Activated CD8-positive, alpha-beta memory T cell treated with anti-CD3 and anti-CD28 coated beads, Interleukin-2, amount 10 ng/mL, durations not matched to agents 7 days and 5 days (primary cell): Measurements from ENCODE around the gene MAGIX. TPM values are rescaled to one million over a fixed set of nuclear protein-coding genes. Genes with fewer than 3 reads are reported as not detected.

Experiments used
- ATAC-seq: fragments of 150-1000 bp; cut with Tn5 transposase; one replicate; pipeline ENCODE4 v1.10.0; 2021; ENCODE audit warnings: moderate library complexity
- CTCF ChIA-PET: fragments of 350-600 bp; sonication (Branson Sonifier 250); formaldehyde crosslinking; loops from one replicate; lab custom pipeline; 2021; ENCODE audit warnings: antibody characterized with exemption; lab: Charles Lee
- DNase-seq: peaks from one replicate; pipeline ENCODE4 v3.0.0-alpha.2; 2020
- H3K27ac Mint-ChIP-seq: one replicate; pipeline ENCODE4 v1.8.0; 2021; ENCODE audit warnings: mild to moderate bottlenecking, mixed read lengths
- H3K27me3 Mint-ChIP-seq: one replicate; pipeline ENCODE4 v1.8.0; 2021; ENCODE audit warnings: mixed read lengths
- H3K36me3 Mint-ChIP-seq: one replicate; pipeline ENCODE4 v1.8.0; 2021; ENCODE audit warnings: mild to moderate bottlenecking, mixed read lengths
- H3K4me1 Mint-ChIP-seq: one replicate; pipeline ENCODE4 v1.8.0; 2021; ENCODE audit warnings: mixed read lengths
- H3K4me3 Mint-ChIP-seq: one replicate; pipeline ENCODE4 v1.8.0; 2021; ENCODE audit warnings: mild to moderate bottlenecking, moderate library complexity, mixed read lengths
- H3K9me3 Mint-ChIP-seq: one replicate; pipeline ENCODE4 v1.8.0; 2022; ENCODE audit warnings: low read depth, mixed read lengths
- total RNA-seq, 2 experiments: library from RNA; stranded (reverse); gene quantifications; one replicate each; pipeline ENCODE4 v1.2.3, GENCODE V29; 2021

MAGIX gene
- total RNA-seq, 2 experiments from 2014 or later: 1.1 to 2.0 TPM

- H3K36me3 Mint-ChIP-seq: peaks cover 1% of the 10 kb centered on the region
- DNase-seq: no peak
- peak; percentile 14 for ATAC-seq
- no peaks in the 10 kb centered on the region for H3K9me3 Mint-ChIP-seq
- CTCF ChIA-PET: interaction anchor here (0.9 to 4.5 kb wide), 4 partner anchors 9 to 96 kb away, joined by 3 to 31 read pairs (median 5); partner anchors contain the start of genes PLP2 and SYP
- peak overlapping the region; percentile 97 for H3K27ac Mint-ChIP-seq
- H3K4me3 Mint-ChIP-seq: peak overlapping the region; percentile 97
- H3K4me1 Mint-ChIP-seq: peaks cover 31% of the 10 kb centered on the region
- no peaks in the 10 kb centered on the region for H3K27me3 Mint-ChIP-seq
Observed at GRCh38 chrX:49191574-49192011, 29.0 kb downstream of the MAGIX start.

DNA sequence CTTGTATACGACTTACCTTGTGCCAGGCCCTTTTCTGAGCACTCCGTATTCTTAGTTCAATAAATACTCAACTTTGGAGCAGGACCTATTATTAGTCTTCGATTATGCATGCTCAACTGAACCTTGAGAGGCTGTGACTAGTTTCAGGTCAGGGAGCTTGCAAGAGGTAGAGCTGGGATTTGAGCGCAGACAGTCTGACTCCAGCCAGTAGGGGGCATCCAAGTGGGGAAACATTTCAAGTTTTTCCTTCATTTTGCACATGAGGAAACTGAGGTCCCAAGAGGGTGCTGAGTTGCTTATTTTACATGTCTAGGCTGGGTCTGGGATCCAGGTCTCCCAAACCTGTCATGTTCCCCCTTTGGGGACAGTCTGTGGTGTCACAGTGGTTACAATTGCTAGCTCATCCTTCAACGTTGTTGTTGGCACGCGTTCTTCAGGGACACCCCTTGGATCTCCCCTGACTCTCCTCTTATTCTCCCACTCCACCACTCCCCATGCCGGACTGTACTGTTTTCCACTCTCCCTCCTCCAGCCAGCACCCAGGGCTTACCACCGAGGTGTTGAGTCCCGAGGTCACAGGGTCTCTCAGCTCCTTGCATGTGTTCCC is 30.3 kb downstream of the MAGIX start:
- Mint-ChIP-seq H3K36me3 (peaks cover 1% of the 10 kb centered on the region), H3K9me3 (no peaks in the 10 kb centered on the region), H3K27me3 (no peaks in the 10 kb centered on the region), H3K27ac (peak overlapping the region; percentile 63), H3K4me1 (peaks cover 31% of the 10 kb centered on the region), H3K4me3 (peak overlapping the region; percentile 50)
- ATAC-seq: no peak
- CTCF ChIA-PET: interaction anchor here (0.6 to 4.5 kb wide), 24 partner anchors 8 to 730 kb away, joined by 3 to 31 read pairs (median 4); partner anchors contain the start of genes CCDC22, PLP2 and SYP
- peak; percentile 53 for DNase-seq

- H3K4me3 Mint-ChIP-seq: no peak overlapping the region
- DNase-seq (peak; percentile 51), ATAC-seq (no peak)
- H3K36me3 Mint-ChIP-seq: peaks cover 1% of the 10 kb centered on the region
- CTCF ChIA-PET: interaction anchor here (0.8 to 4.5 kb wide), 15 partner anchors 9 to 729 kb away, joined by 3 to 31 read pairs (median 4); partner anchors contain the start of gene CCDC22
- H3K27ac Mint-ChIP-seq: peak overlapping the region; percentile 47
- no peaks in the 10 kb centered on the region for H3K9me3 Mint-ChIP-seq
- no peaks in the 10 kb centered on the region for H3K27me3 Mint-ChIP-seq
- H3K4me1 Mint-ChIP-seq: peaks cover 35% of the 10 kb centered on the region
Observed at GRCh38 chrX:49193542-49193964, 31.0 kb downstream of the MAGIX start.

GRCh38 chrX:49197543-49198087 is 35.1 kb downstream of the MAGIX start:
- no peak overlapping the region for H3K4me3 Mint-ChIP-seq
- CTCF ChIA-PET: no interaction called here
- H3K9me3 Mint-ChIP-seq: no peaks in the 10 kb centered on the region
- no peaks in the 10 kb centered on the region for H3K36me3 Mint-ChIP-seq
- no peak for DNase-seq
- H3K27me3 Mint-ChIP-seq: no peaks in the 10 kb centered on the region
- H3K27ac Mint-ChIP-seq: no peak overlapping the region
- peaks cover 30% of the 10 kb centered on the region for H3K4me1 Mint-ChIP-seq
- ATAC-seq: no peak

DNA sequence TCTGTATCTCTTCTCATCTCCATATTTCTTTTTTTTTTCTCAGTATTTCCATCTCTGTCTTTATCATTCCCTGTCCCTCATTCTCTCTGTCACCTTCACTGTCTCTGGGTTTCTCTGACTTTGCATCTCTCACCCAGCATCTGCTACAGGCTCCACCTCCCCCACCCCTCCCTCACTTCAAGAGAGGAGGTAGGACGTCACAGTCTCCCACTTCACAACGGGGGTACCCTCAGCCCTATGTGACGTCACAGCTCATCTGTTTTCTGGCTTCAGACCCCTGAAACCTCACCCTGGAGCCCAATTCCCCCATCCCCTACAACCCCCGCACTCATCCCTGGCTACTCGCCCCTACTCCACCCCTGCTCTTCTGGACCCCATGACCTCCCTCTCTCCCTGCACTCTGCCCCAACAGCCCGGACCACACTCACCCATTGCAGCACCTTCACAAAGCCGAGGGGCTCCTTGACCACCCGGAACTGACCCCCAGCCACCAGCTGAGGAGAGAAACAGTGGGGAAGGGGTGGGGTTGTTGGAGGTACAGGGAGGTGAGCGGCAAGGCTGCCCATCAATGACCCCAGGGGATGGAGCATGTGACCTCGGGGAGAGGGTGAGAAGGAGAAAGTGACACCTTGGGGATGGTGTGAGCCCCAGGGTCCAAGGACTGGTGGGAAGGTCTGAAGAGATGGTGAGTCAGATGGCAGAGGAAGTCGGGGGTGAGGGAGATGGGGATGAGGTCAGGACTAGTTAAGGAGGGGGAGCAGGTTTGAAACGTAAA is 36.2 kb downstream of the MAGIX start:
- CTCF ChIA-PET: no interaction called here
- Mint-ChIP-seq H3K27me3 (no peaks in the 10 kb centered on the region), H3K27ac (peak overlapping the region; percentile 7), H3K4me3 (peak overlapping the region; percentile 35), H3K36me3 (no peaks in the 10 kb centered on the region), H3K4me1 (peaks cover 20% of the 10 kb centered on the region), H3K9me3 (no peaks in the 10 kb centered on the region)
- DNase-seq: no peak
- no peak for ATAC-seq

DNA sequence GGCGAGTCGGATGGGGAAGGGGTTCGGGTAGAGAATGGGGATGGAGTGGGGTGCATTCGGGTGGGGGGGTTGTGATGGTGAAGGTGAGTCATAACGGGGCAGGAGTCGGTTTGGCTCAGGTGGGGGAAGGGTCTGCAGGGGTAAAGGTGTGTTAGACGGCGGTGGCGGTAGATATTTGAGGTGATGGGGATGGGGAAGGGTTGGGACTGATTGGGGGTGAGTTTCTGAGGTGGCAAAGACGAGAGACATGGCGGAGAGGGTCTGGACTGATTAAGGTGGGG is 36.7 kb downstream of the MAGIX start:
- Mint-ChIP-seq H3K9me3 (no peaks in the 10 kb centered on the region), H3K27ac (no peak overlapping the region), H3K27me3 (no peaks in the 10 kb centered on the region), H3K36me3 (no peaks in the 10 kb centered on the region), H3K4me1 (peaks cover 16% of the 10 kb centered on the region), H3K4me3 (peak overlapping the region; percentile 26)
- DNase-seq: no peak
- CTCF ChIA-PET: no interaction called here
- ATAC-seq: no peak

DNA sequence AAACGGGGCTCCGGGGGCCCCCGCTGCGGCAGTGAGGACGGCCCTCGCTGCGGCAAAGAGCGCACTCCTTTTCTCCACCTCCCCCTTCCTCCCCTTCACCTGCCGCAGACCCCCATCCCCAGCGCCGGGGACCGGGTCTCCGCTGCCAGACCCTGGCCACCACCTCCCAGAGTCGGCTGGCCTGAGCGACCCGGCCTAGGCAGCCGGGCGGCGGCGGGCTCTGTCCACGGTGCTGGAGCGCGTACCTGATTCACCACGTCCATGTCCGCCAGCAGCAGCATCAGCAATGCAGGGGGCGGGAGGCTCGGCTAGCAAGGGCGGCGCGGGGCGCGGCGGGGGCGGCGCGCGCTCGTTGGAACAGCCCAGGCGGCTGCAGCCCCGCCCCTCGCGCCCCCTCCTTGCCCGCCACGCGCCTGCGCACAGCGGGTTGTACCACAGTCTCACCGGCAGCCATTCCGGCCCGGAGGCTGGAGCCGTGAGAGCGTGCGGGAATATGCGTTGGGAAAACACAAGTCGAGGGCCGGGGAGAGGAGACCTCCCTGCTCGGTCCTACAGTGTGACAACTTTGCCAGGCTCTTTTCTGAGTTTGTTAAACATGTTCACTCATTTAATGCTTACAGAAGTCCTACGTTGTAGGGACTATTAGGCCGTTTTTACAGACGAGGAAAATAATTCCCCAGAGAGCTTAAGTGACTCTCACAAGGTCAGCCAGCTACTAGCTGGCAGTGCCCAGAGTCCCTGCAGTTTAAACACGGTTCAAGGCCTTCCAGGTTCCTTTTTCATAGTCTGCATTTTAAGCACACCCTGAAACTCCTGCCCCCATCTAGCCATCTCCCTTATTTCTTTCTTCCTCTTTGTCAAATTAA is 37.6 kb downstream of the MAGIX start, which contains the start of gene SYP:
SYP (minus strand) TSS at position 288 of the 866 bp plus-strand sequence; CDS start at position 281, 7 bp downstream.
- ATAC-seq: peak; percentile 99
- Mint-ChIP-seq H3K27ac (peak within 1 kb of the TSS; percentile 11), H3K9me3 (no peaks in the 10 kb centered on the region), H3K27me3 (no peaks in the 10 kb centered on the region), H3K4me1 (peaks cover 16% of the 10 kb centered on the region), H3K36me3 (no peaks in the 10 kb centered on the region), H3K4me3 (peak within 1 kb of the TSS; percentile 47)
- DNase-seq: peak; percentile 91
- CTCF ChIA-PET: interaction anchor here (1.4 kb wide), 1 partner anchor 8 kb away, joined by 4 read pairs; no protein-coding TSS in a partner anchor

DNA sequence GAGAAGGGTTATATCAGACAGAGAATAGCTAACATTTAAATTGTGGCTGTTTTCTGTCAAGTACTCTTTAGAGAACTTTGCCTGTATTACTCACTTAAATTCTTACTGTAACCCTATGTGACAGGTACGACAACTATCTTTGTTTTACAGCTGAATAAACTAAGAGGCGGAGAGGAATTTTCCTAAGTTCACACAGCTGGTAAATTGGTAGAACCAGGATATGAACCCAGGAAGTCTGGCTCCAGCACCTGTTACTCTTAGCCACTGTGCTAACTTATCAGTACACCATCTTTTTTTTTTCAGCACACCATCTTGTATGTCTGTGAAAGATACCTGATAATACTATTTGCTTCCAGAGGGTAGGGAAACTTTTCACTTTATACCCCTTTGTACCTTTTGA is 39.5 kb downstream of the MAGIX start:
- no peak for DNase-seq
- CTCF ChIA-PET: no interaction called here
- Mint-ChIP-seq H3K4me3 (no peak overlapping the region), H3K4me1 (peaks cover 16% of the 10 kb centered on the region), H3K9me3 (no peaks in the 10 kb centered on the region), H3K36me3 (no peaks in the 10 kb centered on the region), H3K27ac (no peak overlapping the region), H3K27me3 (no peaks in the 10 kb centered on the region)
- no peak for ATAC-seq

- no peak overlapping the region for H3K27ac Mint-ChIP-seq
- CTCF ChIA-PET: no interaction called here
- DNase-seq: no peak
- no peak overlapping the region for H3K4me3 Mint-ChIP-seq
- H3K36me3 Mint-ChIP-seq: no peaks in the 10 kb centered on the region
- ATAC-seq: no peak
- no peaks in the 10 kb centered on the region for H3K9me3 Mint-ChIP-seq
- H3K27me3 Mint-ChIP-seq: no peaks in the 10 kb centered on the region
- H3K4me1 Mint-ChIP-seq: peaks cover 11% of the 10 kb centered on the region
Observed at GRCh38 chrX:49203536-49203935, 41.0 kb downstream of the MAGIX start.

DNA sequence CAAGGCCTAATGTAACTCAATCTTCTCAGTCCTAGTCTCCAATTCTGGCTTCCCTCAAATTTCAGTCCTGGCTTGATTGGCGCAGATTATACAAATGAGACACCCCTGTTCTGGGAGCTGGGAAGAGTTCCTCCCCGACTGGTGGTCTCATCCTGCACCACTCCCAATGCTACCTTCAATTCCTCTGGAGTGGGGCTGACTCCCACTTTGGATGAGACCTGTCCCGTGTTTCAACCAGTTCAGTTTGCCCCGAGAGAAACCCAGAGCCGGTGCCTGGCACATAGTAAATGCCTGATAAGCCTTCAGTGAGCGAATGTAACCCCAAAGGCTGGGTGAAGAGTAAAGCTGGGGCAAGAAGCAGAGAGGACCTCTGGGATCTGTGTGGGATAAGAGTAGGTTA is 41.5 kb downstream of the MAGIX start:
- no peaks in the 10 kb centered on the region for H3K9me3 Mint-ChIP-seq
- DNase-seq (no peak), ATAC-seq (no peak)
- H3K27me3 Mint-ChIP-seq: no peaks in the 10 kb centered on the region
- H3K4me1 Mint-ChIP-seq: peaks cover 6% of the 10 kb centered on the region
- no peaks in the 10 kb centered on the region for H3K36me3 Mint-ChIP-seq
- no peak overlapping the region for H3K27ac Mint-ChIP-seq
- no peak overlapping the region for H3K4me3 Mint-ChIP-seq
- CTCF ChIA-PET: no interaction called here

GRCh38 chrX:49204709-49205108 is 42.2 kb downstream of the MAGIX start:
- H3K4me3 Mint-ChIP-seq: no peak overlapping the region
- CTCF ChIA-PET: no interaction called here
- no peaks in the 10 kb centered on the region for H3K9me3 Mint-ChIP-seq
- DNase-seq (no peak), ATAC-seq (no peak)
- peaks cover 5% of the 10 kb centered on the region for H3K4me1 Mint-ChIP-seq
- no peaks in the 10 kb centered on the region for H3K27me3 Mint-ChIP-seq
- H3K36me3 Mint-ChIP-seq: no peaks in the 10 kb centered on the region
- no peak overlapping the region for H3K27ac Mint-ChIP-seq

- Mint-ChIP-seq H3K4me1 (peaks cover 5% of the 10 kb centered on the region), H3K27me3 (no peaks in the 10 kb centered on the region), H3K36me3 (no peaks in the 10 kb centered on the region), H3K9me3 (no peaks in the 10 kb centered on the region), H3K4me3 (no peak overlapping the region), H3K27ac (no peak overlapping the region)
- no peak for ATAC-seq
- no peak for DNase-seq
- CTCF ChIA-PET: no interaction called here
Observed at GRCh38 chrX:49205443-49205842, 42.9 kb downstream of the MAGIX start.

GRCh38 chrX:49206543-49206942 is 44.0 kb downstream of the MAGIX start:
- Mint-ChIP-seq H3K9me3 (no peaks in the 10 kb centered on the region), H3K27me3 (no peaks in the 10 kb centered on the region), H3K4me3 (no peak overlapping the region), H3K27ac (no peak overlapping the region), H3K36me3 (no peaks in the 10 kb centered on the region), H3K4me1 (peaks cover 1% of the 10 kb centered on the region)
- CTCF ChIA-PET: no interaction called here
- DNase-seq (no peak), ATAC-seq (no peak)
